Dermis microvascular lymphatic vessel endothelial cell (primary cell): ENCODE data around the gene DLEC1. TPM values are rescaled to one million over a fixed set of nuclear protein-coding genes. Genes with fewer than 3 reads are reported as not detected.
"Not testable (repeated sequence)": the region's sequence is repeated elsewhere in the genome, so short reads cannot be mapped to it uniquely, and the experiment has no call there.

Experiments used
- DNase-seq, 2 donors: peaks; one replicate each; pipeline versions ENCODE4 v3.0.0 to v3.0.0-alpha.2; 2010; ENCODE audit warnings: low read depth in 2 of 2
- total RNA-seq: library from RNA; depleted of rRNA; stranded (reverse); fragments of >200 nt; gene quantifications from 2 replicates; pipeline ENCODE4 v1.2.1, GENCODE V29; 2014

Gene DLEC1
- total RNA-seq, 1 donor from 2014 or later: under 0.01 TPM

DNA sequence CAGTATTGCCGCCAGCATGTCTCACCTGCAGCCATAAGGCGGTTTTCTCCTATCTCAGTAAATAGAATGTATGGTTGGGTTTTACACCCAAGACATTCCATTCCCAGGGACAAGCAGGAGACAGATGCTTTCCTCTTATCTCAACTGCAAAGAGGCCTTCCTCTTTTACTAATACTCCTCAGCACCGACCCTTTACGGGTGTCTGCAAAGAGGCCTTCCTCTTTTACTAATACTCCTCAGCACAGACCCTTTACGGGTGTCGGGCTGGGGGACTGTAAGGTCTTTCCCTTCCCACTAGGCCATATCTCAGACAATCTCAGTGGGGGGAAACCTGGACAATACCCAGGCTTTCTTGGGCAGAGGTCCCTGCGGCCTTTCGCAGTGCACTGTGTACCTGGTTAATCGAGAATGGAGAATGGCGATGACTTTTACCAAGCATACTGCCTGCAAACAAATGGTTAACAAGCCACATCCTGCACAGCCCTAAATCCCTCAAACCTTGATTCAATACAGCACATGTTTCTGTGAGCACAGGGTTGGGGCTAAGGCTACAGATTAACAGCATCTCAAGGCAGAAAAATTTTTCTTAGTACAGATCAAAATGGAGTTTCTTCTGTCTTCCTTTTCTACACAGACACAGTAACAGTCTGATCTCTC is 96.7 kb downstream of the DLEC1 start:
- not testable (repeated sequence) for DNase-seq

DNA sequence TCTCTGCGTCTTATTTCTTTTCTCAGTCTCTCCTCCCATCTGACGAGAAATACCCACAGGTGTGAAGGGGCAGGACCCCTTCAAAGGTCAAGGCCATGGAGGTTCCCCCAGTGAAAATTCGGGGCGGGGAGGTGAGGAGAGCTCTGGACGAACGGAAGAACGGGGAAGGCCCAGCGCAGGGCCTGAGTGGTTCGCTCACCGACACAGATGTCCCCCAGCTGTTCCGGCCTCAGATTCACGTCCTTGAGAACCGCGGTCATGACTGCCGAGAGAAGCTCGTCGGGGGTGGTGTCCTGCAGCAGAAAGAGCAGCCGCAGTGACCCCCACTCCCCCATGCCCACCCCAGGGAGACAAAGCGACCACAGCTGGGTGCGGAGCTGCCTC is 97.4 kb downstream of the DLEC1 start:
- DNase-seq: peak in 1 of 2 donors; percentile 26

DNA sequence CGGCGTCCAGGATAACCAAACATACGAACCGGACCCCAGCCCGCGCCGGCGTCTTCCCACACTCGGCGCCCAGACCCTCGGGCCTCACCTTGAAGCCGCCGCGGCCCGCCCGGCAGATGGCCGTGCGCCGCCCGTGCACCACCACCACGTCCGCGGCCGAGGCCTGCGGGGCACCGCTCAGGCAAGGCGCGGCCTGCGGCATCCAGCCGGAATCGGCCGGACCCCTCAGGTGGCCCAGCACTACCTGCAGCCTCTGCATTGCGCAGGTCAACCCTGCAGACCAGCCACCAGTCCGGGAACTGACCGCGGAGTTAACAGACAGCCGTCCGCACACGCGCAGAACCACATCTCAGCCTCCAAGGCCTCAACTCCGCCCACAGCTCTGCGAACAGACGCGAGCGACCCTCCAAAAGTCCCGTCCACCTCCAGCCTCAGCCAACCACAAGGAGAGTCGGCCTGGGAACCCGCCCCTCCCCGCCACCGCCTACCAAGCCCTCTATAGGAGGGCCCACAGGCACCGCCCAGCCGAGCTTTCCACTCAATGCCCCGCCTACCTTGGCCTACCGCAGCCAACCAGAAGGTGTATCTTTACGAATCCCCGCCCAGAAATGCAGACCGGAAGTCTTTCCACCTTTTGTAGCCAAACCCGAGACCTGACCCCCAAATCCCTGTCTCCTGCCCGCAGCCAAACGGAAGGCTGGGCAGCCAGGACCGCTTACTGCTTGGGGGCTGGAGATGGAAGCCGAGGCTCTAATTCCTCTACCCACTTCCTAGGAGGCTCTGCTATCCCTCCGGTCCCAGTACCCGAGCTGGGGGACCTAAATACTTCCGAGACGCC is 98.0 kb downstream of the DLEC1 start, which contains the start of gene ACAA1:
Gene ACAA1, minus strand, starts transcription at position 351 of the 838 bp plus-strand sequence. Its CDS starts 92 bp downstream, at position 259.
- peak; percentile 97 to 99 for DNase-seq

DNA sequence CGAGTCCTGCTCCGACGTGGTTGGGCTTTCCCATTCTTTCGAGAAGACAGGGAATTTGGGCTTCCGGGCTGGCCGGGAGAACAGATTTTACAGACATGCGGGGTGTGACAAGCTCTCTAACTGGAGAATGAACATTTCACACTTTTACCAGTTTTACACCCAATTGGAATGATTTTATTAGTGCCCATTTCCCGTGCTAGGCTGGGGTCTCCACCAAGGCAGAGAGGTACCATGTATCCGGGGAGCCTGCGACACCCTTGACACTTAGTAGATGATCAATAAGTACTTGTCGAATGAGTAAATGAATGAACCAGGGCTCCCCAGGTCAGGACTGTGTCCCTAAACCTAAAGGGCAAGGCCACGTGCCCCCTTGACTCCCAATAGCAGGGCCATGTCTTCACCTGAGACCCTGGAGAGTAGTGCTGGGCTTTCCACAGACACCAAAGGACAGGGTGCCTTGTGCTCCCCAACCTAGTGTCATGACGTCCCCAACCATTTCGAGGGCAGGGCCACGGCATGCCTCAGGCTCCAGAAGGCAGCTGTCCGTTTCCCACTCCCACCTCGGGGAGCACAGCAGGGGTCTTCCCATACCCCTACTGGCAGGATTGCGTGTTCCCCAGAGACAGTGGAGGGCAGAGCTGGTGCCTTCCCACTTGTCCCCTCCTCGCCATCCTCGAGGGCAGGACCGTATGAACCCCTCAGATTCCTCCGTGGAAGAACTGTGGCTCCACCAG is 98.8 kb downstream of the DLEC1 start:
- DNase-seq: peak in 1 of 2 donors; percentile 9

DNA sequence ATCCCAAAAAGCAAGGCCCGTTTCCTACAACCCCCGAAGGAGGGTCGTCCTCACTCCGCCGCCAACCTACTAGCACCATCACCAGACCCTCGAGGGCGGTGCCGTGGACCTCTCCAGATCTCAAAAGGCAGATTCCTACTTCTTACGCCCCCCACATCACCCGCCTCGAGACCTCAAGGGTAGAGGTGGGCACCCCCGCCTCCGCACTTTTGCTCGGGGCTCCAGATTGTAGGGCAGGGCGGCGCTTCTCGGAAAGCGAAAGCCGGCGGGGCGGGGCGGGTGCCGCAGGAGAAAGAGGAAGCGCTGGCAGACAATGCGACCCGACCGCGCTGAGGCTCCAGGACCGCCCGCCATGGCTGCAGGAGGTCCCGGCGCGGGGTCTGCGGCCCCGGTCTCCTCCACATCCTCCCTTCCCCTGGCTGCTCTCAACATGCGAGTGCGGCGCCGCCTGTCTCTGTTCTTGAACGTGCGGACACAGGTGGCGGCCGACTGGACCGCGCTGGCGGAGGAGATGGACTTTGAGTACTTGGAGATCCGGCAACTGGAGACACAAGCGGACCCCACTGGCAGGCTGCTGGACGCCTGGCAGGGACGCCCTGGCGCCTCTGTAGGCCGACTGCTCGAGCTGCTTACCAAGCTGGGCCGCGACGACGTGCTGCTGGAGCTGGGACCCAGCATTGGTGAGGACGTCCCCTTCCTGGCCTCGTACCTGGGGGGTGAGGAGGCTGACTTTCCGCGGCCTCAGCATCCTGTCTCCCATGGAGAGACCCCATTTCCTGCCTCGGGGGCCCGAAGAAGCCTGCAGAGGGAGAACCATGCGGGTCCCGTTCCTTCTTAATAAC is 99.6 kb downstream of the DLEC1 start, which contains the start of gene MYD88:
Gene MYD88, plus strand, starts transcription at position 313 of the 842 bp plus-strand sequence. Its CDS starts 40 bp downstream, at position 353.
- DNase-seq: peak in 1 of 2 donors; percentile 69

DNA sequence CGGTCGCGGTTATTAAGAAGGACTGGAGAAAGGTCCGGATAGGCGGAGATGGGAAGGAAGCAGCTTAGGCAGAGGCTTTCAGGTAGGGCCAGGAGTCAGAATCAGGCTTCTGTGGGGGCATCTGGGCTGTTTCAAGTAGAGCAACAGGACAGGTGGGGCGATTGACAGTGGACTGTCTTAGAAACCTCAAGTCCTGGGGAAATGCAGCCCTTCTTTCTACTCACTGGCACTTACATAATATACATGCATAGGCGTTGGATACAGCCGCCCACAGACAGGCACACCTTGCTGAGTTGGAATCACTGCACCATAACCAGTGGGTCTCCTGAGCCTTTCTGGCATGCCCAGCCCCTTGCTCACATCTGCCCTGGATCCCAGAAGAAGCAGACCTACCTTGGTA is 100.2 kb downstream of the DLEC1 start:
- DNase-seq: no peak

DNA sequence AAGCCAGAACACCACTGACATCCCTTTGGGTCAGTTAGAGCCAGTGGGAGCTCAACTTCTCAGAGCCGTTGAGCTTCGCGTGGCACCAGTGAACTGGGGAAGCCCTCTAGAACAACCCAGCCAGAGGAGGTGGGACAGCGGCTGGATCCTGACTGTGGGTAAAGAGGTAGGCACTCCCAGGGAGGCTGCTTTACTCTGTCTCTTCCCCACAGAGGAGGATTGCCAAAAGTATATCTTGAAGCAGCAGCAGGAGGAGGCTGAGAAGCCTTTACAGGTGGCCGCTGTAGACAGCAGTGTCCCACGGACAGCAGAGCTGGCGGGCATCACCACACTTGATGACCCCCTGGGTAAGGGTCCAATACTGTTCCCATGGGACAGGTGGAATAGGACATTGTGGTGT is 100.6 kb downstream of the DLEC1 start:
- DNase-seq: no peak

DNA sequence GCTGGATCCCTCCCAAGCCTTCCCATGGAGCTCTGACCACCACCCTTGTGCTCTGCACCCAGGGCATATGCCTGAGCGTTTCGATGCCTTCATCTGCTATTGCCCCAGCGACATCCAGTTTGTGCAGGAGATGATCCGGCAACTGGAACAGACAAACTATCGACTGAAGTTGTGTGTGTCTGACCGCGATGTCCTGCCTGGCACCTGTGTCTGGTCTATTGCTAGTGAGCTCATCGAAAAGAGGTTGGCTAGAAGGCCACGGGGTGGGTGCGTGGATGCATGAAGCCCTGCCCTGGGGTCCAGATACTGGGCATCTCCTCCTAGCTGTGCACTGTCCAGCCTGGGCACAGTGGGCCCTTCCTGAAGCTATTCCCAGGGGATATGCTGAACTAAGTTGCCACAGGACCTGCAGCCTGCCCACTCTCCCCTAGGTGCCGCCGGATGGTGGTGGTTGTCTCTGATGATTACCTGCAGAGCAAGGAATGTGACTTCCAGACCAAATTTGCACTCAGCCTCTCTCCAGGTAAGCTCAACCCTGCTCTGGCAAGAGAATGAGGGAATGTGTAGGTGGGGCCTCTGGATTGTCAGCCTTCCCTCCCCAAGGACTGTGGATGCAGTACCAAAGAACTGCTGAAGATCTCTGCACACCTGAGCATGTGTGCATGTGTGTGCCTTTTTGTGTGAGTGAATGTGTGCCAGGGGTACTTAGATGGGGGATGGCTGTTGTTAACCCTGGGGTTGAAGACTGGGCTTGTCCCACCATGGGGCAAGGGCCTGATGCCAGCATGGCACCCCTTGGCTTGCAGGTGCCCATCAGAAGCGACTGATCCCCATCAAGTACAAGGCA is 101.5 kb downstream of the DLEC1 start:
- DNase-seq: no peak

DNA sequence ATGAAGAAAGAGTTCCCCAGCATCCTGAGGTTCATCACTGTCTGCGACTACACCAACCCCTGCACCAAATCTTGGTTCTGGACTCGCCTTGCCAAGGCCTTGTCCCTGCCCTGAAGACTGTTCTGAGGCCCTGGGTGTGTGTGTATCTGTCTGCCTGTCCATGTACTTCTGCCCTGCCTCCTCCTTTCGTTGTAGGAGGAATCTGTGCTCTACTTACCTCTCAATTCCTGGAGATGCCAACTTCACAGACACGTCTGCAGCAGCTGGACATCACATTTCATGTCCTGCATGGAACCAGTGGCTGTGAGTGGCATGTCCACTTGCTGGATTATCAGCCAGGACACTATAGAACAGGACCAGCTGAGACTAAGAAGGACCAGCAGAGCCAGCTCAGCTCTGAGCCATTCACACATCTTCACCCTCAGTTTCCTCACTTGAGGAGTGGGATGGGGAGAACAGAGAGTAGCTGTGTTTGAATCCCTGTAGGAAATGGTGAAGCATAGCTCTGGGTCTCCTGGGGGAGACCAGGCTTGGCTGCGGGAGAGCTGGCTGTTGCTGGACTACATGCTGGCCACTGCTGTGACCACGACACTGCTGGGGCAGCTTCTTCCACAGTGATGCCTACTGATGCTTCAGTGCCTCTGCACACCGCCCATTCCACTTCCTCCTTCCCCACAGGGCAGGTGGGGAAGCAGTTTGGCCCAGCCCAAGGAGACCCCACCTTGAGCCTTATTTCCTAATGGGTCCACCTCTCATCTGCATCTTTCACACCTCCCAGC is 102.4 kb downstream of the DLEC1 start:
- no peak for DNase-seq

DNA sequence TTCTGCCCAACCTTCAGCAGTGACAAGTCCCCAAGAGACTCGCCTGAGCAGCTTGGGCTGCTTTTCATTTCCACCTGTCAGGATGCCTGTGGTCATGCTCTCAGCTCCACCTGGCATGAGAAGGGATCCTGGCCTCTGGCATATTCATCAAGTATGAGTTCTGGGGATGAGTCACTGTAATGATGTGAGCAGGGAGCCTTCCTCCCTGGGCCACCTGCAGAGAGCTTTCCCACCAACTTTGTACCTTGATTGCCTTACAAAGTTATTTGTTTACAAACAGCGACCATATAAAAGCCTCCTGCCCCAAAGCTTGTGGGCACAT is 102.9 kb downstream of the DLEC1 start:
- DNase-seq: no peak

DNA sequence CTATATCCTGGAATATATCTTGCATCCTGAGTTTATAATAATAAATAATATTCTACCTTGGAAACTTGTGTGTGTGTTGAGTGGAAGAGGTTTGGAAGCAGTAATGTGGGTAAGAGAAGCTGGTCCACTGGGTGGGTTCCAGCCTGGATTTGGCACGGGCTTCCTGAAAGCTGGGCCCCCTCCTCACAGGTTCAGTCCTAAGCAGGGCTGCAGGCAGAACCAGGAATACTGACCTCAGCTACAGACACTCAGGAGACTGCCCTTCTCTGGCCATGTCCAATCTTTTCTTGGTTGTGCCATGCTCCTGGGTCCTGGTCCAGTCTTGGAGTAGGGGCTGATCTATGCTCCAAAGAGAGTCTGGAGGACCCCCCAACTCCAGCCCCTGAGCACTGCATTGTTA is 104.0 kb downstream of the DLEC1 start:
- no peak for DNase-seq

DNA sequence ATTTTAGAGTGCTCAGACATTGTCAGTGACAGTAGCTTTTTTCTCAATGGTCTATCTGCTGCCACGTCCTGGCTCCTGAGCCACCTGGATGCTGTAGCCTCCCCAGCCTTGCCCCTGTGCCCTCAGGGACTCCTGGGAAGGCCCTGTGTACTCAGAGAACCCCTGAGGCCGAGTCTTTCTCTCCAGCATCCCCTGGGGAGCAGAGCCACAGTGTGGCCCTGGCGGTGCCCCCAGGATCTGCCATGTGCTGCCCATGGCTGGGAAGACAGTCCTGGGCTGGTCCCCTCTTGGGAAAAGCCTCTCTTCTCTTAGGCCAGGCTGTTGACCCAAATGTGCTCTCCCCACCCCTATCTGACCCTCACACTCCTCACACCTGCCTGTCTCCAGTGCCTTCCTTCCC is 104.5 kb downstream of the DLEC1 start:
- DNase-seq: no peak

DNA sequence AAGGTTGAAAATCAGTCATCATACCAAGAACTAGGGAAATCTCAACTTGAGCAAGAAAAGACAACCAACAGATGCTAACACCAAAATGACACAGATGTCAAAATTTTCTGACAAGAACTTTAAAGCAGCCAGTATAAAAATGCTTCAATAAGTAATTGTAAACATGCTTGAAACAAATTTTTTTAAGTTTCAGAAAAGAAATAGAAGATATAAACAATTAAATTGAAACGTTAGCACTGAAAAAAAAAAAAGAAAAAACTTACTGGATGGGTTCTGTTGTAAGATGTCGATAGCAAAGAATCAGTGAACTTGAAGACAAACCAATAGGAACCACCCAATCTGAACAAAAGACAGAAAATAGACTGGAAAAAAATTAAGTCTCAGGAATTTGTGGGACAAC is 107.5 kb downstream of the DLEC1 start:
- DNase-seq: no peak

DNA sequence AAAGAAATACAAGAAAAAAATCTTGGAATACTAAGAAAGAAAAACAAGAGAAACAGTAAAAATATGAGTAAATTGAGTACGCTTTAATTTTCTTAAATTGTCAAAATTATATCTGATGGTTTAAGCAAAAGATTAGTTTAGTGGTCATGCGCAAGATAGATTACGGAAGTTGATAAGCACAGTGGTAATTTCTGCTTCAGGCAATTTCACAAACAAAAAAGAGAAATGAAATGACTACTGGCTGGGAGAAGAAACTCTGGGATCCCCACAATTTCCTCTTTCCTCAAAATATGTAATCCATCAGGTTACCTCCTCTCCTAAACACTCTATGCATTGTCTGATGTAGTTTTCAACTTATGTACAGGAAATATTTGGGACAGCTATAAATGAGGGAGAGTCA is 108.4 kb downstream of the DLEC1 start:
- no peak for DNase-seq

DNA sequence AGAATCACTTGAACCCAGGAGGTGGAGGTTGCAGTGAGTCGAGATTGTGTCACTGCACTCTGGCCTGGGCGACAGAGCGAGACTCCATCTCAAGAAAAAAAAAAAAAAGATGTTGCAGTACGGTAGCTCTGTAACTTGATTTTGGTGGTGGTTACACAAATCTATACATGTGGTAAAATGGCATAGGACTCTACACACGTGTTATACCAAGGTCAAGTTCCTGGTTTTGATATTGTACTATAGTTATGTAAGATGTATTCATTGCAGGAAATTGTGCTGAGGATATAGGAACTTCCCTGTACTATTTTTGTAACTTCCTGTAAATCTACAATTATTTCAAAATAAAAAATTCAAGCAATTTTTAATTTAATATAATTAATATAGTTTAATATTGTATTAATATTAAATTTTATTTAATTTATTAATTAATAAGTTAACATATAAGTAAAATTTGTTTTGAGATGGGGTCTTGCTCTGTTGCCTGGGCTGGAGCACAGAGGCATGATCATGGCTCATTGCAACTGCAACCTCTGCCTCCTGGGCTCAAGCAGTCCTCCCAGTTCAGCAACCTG is 109.4 kb downstream of the DLEC1 start:
- DNase-seq: no peak

DNA sequence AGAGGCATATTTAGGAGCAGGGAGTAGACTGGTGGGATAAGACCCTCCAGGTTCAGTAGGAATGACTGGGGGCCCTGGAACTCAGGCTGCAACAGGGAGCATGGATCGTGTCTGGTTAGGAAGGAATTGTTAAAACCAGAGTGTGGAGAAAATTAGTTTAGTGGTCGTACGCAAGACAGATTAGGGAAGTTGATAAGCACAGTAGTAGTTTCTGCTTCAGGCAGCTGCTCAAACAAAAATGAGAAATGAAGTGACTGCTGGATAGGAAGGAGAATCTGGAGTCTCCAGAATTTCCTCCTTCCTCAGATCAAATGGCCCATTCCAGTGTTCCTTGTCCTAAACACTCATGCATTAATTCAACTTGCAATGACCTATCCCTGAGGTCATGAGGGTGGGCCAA is 110.7 kb downstream of the DLEC1 start:
- DNase-seq: no peak

DNA sequence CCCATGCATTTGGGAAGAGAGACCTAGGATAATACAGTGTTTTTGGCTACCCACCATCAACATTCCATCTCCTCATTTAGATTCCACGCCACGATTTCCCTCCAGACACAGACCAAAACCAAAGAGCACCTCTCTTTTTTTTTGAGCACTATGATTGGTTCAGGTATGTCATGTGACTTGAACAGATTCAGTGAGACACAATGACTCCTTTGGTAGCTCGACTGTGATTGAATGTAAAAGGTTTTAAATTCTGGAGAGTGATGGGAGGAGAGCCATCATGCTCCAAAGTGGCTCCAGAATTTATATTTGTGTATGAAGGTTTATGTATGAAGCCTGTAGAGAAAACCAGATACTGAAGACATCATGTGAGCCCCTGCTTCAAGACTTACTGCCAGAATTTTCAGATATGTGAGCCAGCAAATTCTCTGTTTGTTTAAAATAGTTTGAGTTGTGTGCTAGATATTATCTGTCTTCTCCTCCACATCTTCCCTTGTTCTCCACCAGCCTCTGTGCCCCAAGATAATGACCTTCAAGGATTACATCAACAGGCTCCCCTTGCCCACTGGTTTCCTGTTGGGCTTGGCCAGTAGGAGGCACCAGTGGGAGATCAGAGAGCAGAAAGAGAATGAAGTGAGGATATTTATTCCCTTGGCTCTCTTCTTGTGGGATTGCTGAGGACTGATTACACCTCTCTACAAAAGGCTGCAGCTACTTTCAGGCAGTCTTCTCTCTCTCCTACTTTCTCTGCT is 111.9 kb downstream of the DLEC1 start:
- DNase-seq: no peak

DNA sequence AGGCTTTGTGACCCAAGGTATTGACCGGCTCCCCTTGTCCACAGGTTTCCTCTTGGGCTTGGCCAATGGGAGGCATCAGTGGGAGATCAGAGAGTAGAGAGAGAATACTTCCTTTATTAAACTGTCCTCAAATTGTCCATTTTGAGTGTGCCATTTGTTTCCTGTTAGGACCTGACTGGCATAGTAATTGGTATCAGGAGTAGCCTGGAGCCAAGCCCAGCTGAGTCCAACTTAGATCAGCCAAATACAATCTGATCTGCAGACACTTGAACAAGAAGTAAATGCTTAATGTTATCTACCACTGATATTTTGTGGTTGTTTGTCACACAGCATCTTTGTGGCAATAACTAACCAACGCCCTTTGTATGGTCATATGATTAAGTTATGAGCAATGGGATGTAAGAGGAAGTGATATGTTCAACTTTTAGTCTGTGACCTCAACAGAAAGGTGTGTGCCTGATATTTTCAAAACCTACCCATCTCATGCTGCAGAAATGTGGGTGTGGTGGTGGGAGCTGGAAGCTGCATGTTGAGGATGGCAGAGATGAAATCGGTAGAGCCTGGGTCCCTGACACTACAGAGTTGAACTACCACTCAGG is 112.8 kb downstream of the DLEC1 start:
- DNase-seq: no peak
